Thymus (tissue), 11 donors: Measurements from ENCODE around the gene QKI. TPM values are rescaled to one million over a fixed set of nuclear protein-coding genes. Genes with fewer than 3 reads are reported as not detected.
"Not testable (repeated sequence)": the region's sequence is repeated elsewhere in the genome, so short reads cannot be mapped to it uniquely, and the experiment has no call there.

ENCODE experiments used
- DNase-seq, 9 donors: peaks; one replicate each; pipeline ENCODE4 v3.0.0-alpha.2; 2013; ENCODE audit warnings: low spot score in 9 of 9, low read depth in 6 of 9, missing footprints in 1 of 9
- H3K27ac ChIP-seq, 2 donors: one replicate each; pipeline ENCODE4 v1.5.1; 2013; ENCODE audit warnings: control low read depth in 1 of 2, low read depth in 1 of 2, low read length in 1 of 2, mild to moderate bottlenecking in 1 of 2, moderate library complexity in 1 of 2
- H3K27me3 ChIP-seq, 2 donors: one replicate each; pipeline ENCODE4 v1.5.1; 2013; ENCODE audit warnings: low read length in 1 of 2; ENCODE audit not compliant: control insufficient read depth in 2 of 2, insufficient read depth in 1 of 2
- H3K36me3 ChIP-seq, 2 donors: one replicate each; pipeline ENCODE4 v1.5.1; 2013; ENCODE audit warnings: low read length in 1 of 2, mild to moderate bottlenecking in 1 of 2, moderate library complexity in 1 of 2; ENCODE audit not compliant: control insufficient read depth in 2 of 2, insufficient read depth in 2 of 2
- H3K4me1 ChIP-seq, 2 donors: one replicate each; pipeline ENCODE4 v1.5.1; 2013; ENCODE audit warnings: low read length in 2 of 2; ENCODE audit not compliant: control insufficient read depth in 2 of 2, insufficient read depth in 2 of 2
- H3K4me3 ChIP-seq, 2 donors: one replicate each; pipeline ENCODE4 v1.5.1; 2013; ENCODE audit warnings: low read length in 2 of 2, control low read depth in 1 of 2, mild to moderate bottlenecking in 1 of 2
- H3K9me3 ChIP-seq, 2 donors: one replicate each; pipeline ENCODE4 v1.5.1; 2013; ENCODE audit warnings: low read length in 1 of 2, mild to moderate bottlenecking in 1 of 2; ENCODE audit not compliant: control insufficient read depth in 2 of 2, insufficient read depth in 1 of 2
- WGBS: extraction: QIAGEN DNeasy Blood & Tissue Kit; methylation state at CpG from one replicate; pipeline ENCODE4 v1.1.7; 2013; 5-methylcytosine and 5-hydroxymethylcytosine counted together
- polyA plus RNA-seq: library from polyadenylated mRNA; stranded (reverse); fragments of 200-250 nt; gene quantifications from one replicate; pipeline ENCODE4 v1.2.3, GENCODE V29; 2013
- total RNA-seq: library from RNA; stranded (reverse); fragments of 120-200 nt; gene quantifications from one replicate; pipeline ENCODE4 v1.2.4, GENCODE V29; 2013
- donor health status: healthy.

QKI gene
- total and polyA plus RNA-seq, 2 donors: 23.5 to 80.1 TPM

DNA sequence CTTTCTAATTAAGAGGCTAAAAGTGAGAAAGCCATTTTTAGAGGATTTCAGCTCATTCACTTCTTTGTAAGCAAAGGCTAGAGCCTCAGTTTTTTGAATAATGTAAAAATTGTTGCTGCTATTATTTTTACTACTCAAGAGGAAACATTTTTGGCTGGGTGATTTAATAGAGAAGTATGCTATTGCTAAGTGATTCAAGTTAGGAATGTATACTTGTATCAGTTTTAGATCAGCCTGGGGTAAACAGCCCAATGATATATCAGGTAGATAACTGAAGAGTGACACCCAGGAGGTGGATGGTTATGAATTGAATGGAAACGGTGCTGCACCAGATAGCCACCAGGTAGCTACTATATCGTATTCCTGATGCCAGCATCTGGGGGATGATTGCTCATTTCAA, 9.2 kb downstream of the QKI start:
- no peak overlapping the region for H3K27ac ChIP-seq
- 91% methylated on average over 2 of the region's 2 CpGs for WGBS

DNA sequence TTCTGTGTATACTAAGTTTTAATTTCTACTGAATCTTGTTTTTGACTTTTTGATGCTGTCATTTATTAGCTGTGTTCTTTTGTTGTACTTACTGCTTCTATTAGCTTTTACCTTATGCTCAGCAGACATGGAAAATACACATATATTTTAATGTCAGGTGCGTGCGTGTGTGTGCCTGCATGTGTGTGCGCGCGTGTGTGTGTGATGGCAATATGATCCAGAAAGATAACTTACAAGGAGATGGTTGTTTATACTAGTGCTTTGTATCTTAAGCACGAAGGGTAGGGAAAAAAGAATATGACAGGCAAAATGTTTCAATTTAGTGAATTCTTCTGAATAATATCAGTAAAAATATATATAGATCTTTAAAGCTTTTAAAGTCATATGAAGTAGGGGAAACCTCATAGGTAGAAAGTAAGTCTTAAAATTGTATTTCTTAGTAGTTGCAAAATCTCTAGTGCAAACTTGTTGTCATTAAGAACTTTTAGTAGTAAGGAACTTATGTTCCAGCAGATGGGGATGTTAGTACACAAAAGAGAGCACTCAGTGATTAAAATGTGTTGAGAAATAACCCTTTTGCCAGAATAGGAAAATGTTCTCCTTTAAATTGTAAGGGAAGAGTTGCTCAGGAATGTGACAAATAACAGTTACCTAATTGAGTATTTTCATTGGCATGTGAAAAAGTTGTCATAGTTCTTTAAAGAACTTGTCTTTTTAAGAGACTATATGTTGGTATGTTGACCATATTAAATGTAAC, 13.2 kb downstream of the QKI start:
- Histone ChIP-seq H3K4me1 (no peaks in the 10 kb centered on the region), H3K4me3 (no peak overlapping the region), H3K27ac (no peak overlapping the region), H3K27me3 (no peaks in the 10 kb centered on the region), H3K36me3 (no peaks in the 10 kb centered on the region), H3K9me3 (no peaks in the 10 kb centered on the region)
- 94% methylated on average over 6 of the region's 6 CpGs for WGBS
- peak in 2 of 9 donors; percentile 19 to 58 for DNase-seq

More for the DNA sequence above, 9.2 kb downstream of the QKI start:
- no peaks in the 10 kb centered on the region for H3K27me3 ChIP-seq
- H3K36me3 ChIP-seq: no peaks in the 10 kb centered on the region
- no peaks in the 10 kb centered on the region for H3K9me3 ChIP-seq
- H3K4me3 ChIP-seq: no peak overlapping the region
- H3K4me1 ChIP-seq: no peaks in the 10 kb centered on the region
- no peak for DNase-seq

DNA sequence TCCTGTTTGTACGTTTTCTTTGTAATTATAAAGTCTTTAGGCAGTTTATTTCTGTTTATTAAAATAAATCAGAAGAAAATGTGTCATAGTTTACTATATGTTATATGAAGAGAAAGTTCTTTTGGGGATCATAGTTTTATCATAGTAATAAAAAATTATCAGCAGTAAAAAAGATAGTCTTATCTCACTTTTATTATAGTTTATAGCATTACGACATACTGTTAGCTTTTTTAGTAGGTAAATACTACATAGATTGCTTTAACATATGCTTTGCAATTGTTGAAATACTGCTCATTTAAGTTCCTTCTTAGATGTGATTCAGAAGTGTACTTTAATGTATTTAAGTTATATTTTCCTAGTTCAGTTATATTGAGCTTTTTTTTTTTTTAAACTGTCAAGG, 13.9 kb downstream of the QKI start:
- H3K27ac ChIP-seq: no peak overlapping the region
- H3K9me3 ChIP-seq: no peaks in the 10 kb centered on the region
- DNase-seq: no peak
- no peak overlapping the region for H3K4me3 ChIP-seq
- 93% methylated on average over 2 of the region's 2 CpGs for WGBS
- H3K27me3 ChIP-seq: no peaks in the 10 kb centered on the region
- H3K4me1 ChIP-seq: no peaks in the 10 kb centered on the region
- no peaks in the 10 kb centered on the region for H3K36me3 ChIP-seq

DNA sequence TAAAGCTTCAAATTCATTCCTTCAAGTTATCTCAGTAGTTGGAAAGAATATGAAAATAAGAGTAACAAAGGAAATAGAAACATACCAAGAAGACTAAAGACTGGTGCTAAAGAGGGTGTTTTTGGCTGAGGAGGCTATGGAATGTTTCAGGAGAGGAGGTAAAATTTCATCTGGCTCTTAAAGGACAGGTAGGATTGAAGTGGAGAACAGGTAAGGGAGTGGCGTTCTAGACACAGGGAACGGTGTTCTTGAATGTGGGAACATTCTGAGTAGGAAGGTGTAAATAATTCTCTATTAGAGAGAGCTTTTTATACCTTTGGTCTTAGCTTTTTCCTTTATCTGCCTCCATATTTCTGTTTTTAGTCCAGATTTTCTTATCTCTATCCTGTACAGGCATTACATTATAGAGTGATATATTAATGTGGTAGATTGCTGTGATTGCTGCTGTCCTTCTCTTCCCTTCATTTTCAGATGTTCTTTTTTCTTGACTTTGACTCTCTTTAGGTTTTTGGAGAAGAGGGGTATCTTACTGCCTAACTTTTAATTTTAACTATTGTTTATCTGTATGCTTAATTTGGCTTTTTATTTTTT, 15.4 kb downstream of the QKI start:
- H3K27me3 ChIP-seq: no peaks in the 10 kb centered on the region
- DNase-seq: no peak
- H3K27ac ChIP-seq: no peak overlapping the region
- H3K4me3 ChIP-seq: no peak overlapping the region
- 94% methylated on average over 2 of the region's 2 CpGs for WGBS
- no peaks in the 10 kb centered on the region for H3K4me1 ChIP-seq
- no peaks in the 10 kb centered on the region for H3K36me3 ChIP-seq
- no peaks in the 10 kb centered on the region for H3K9me3 ChIP-seq

DNA sequence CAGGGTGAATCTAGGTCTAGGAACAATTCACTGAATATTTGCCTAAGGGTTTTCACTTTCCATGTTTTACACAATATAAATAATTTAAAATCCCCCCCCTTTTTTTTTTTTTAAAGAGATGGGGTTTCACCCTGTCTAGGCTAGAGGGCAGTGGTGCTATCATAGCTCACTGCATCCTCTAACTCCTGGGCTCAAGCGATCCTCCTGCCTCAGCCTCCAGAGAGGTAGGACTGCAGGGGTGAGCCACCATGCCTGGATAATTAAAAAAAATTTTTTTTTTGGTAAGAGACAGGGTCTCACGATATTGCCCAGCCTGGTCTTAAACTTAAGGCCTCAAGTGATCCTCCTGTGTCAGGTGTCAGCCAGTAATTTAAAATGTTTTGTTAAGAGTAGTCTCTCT, 17.8 kb downstream of the QKI start:
- Histone ChIP-seq H3K36me3 (no peaks in the 10 kb centered on the region), H3K27me3 (no peaks in the 10 kb centered on the region), H3K4me3 (no peak overlapping the region), H3K27ac (no peak overlapping the region), H3K4me1 (no peaks in the 10 kb centered on the region), H3K9me3 (no peaks in the 10 kb centered on the region)
- no peak for DNase-seq
- 94% methylated on average over 2 of the region's 2 CpGs for WGBS

DNA sequence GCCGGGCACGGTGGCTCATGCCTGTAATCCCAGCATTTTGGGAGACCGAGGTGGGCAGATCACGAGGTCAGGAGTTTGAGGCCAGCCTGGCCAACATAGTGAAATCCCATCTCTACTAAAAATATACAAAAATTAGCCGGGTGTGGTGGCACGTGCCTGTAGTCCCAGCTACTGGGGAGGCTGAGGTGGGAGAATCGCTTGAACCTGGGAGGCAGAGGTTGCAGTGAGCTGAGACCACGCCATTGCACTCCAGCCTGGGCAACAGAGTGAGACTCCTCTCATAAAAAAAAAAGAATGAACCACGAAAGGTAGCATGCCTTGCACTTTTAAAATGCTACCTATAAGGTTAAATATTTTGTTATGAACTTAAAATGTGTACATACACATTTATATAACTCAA, 19.0 kb downstream of the QKI start:
- not testable (repeated sequence) for H3K27me3 ChIP-seq, H3K36me3 ChIP-seq, DNase-seq, H3K4me1 ChIP-seq, H3K9me3 ChIP-seq, H3K4me3 ChIP-seq, H3K27ac ChIP-seq
- 99% methylated on average over 9 of the region's 9 CpGs for WGBS

- H3K4me1 ChIP-seq: peaks cover 0 to 4% of the 10 kb centered on the region in 2 donors
- H3K4me3 ChIP-seq: no peak overlapping the region
- no peaks in the 10 kb centered on the region for H3K36me3 ChIP-seq
- no peak for DNase-seq
- H3K27ac ChIP-seq: no peak overlapping the region
- 96% methylated on average over 4 of the region's 4 CpGs for WGBS
- no peaks in the 10 kb centered on the region for H3K27me3 ChIP-seq
- H3K9me3 ChIP-seq: no peaks in the 10 kb centered on the region
Measured at GRCh38 chr6:163435023-163435422, 20.5 kb downstream of the QKI start.

- 95% methylated on average over 3 of the region's 3 CpGs for WGBS
Measured at GRCh38 chr6:163436843-163437242, 22.3 kb downstream of the QKI start.

GRCh38 chr6:163437466-163437865, 22.9 kb downstream of the QKI start:
- Histone ChIP-seq H3K4me1 (peaks cover 0 to 4% of the 10 kb centered on the region in 2 donors), H3K9me3 (no peaks in the 10 kb centered on the region), H3K4me3 (no peak overlapping the region), H3K36me3 (no peaks in the 10 kb centered on the region), H3K27ac (no peak overlapping the region), H3K27me3 (no peaks in the 10 kb centered on the region)
- 67% methylated on average over 3 of the region's 3 CpGs for WGBS
- DNase-seq: no peak

More at GRCh38 chr6:163436843-163437242, 22.3 kb downstream of the QKI start:
- H3K36me3 ChIP-seq: no peaks in the 10 kb centered on the region
- peaks cover 0 to 4% of the 10 kb centered on the region in 2 donors for H3K4me1 ChIP-seq
- no peaks in the 10 kb centered on the region for H3K9me3 ChIP-seq
- H3K27ac ChIP-seq: no peak overlapping the region
- H3K4me3 ChIP-seq: no peak overlapping the region
- DNase-seq: no peak
- H3K27me3 ChIP-seq: no peaks in the 10 kb centered on the region
